GM12864 (cell line): Measurements from ENCODE around the gene TMEM267.

Experiments
- DNase-seq: peaks from one replicate; pipeline ENCODE4 v3.0.0-alpha.2; 2011; ENCODE audit warnings: low read depth
- H3K4me3 ChIP-seq: 2 replicates; pipeline ENCODE4 v1.5.1; 2011; ENCODE audit warnings: mild to moderate bottlenecking, low read depth, low read length, control low read depth
- TF ChIP-seq, protein P1 (sequence below): IDR thresholded peaks from 2 replicates; pipeline ENCODE4 v1.5.1; 2011; ENCODE audit warnings: low read depth, mild to moderate bottlenecking, moderate library complexity, low read length, control low read depth, inconsistent platforms; ENCODE audit errors: missing control alignments

TMEM267 gene

DNA sequence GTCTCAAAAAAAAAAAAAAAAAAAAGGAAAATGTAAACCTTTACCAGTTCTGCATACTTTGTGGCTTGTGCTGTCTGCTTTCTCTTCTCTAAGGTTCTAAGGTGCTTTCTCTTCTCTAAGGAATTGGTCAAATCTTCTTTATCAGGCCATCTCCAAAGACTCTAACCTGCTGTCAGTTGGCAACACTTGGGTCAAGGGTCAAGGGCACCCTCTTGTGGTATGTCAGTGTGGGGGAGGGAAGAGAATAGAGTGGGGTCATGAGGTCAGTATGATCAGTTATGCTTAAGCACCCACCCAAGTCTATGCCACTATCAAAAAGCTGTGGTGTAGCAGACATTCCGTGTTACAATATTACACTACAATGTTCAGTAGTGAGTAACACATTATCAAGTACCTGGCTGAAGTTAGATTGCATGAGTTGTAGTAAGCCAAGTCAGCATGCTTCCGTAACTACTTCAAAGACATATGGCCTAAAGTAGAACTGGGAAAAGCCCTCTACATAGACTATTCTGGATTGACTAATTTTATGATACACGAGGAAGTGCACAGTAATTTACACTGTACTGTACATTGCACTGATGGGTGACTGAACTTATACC is 46.5 kb downstream of the TMEM267 start:
- TF ChIP-seq, protein P1, sequence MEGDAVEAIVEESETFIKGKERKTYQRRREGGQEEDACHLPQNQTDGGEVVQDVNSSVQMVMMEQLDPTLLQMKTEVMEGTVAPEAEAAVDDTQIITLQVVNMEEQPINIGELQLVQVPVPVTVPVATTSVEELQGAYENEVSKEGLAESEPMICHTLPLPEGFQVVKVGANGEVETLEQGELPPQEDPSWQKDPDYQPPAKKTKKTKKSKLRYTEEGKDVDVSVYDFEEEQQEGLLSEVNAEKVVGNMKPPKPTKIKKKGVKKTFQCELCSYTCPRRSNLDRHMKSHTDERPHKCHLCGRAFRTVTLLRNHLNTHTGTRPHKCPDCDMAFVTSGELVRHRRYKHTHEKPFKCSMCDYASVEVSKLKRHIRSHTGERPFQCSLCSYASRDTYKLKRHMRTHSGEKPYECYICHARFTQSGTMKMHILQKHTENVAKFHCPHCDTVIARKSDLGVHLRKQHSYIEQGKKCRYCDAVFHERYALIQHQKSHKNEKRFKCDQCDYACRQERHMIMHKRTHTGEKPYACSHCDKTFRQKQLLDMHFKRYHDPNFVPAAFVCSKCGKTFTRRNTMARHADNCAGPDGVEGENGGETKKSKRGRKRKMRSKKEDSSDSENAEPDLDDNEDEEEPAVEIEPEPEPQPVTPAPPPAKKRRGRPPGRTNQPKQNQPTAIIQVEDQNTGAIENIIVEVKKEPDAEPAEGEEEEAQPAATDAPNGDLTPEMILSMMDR, result no peak
- DNase-seq, result no peak
- H3K4me3 ChIP-seq, result no peak overlapping the region

DNA sequence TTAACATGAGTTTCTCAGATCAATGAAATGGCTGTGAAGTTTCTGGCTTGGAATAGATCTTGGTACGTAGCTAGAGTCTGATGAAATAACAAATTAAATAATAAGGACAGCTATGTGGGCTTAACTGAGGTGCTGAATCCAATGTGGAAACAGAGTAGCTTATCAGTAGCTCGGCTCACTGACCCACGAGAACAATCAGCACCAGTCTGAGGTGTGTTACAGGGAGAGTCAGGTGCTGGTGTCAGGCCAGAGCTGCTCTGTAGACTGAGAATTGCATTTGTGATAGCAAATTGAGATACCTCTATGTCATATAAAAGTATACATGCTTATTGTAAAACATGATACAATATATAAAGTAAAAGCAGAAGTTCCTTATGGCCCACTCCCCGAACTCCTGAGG is 50.3 kb downstream of the TMEM267 start:
- H3K4me3 ChIP-seq, result no peak overlapping the region
- no peak for DNase-seq
- TF ChIP-seq, protein P1, result no peak

DNA sequence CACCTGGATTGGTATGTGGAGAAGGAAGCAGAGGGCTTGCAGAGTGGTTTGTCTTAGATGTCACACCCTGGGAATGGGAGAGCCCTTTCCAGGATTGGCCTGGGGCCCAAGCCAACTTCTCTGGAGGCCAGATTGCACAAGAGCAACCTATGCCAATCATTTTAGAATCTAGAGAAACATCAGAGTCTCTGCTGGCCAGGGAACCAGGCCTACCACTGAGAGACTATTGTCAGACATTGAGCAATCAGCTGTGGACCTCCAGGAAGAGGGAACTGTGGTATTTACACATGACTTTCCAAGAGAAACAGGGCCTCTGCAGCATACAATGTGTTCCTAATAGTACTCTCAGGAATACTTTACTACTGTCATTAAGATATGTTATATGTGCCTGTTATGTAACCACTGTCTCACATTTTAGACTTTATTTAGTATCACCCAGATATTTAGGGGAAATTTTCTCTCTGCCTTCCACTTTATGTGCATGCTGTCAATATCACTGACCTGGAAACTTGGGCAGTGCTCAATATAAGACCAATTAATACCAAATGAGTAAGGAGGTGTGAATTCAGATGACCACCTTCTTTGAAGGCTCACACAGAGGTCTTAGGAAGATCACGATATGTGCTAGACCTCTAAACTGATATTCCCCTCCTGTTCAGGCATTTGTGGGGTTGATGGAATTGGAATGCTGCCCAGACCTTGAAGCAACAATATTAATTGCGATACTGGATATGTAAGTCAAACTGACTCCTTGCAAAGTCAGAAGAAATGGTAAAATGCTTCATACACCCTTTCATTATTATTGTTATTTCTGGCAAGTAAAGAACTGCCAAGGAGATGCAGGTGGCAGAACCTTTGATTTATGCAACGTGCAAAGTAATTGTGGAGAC is 50.9 kb downstream of the TMEM267 start:
- TF ChIP-seq, protein P1, result no peak
- H3K4me3 ChIP-seq, result no peak overlapping the region
- DNase-seq, result no peak

DNA sequence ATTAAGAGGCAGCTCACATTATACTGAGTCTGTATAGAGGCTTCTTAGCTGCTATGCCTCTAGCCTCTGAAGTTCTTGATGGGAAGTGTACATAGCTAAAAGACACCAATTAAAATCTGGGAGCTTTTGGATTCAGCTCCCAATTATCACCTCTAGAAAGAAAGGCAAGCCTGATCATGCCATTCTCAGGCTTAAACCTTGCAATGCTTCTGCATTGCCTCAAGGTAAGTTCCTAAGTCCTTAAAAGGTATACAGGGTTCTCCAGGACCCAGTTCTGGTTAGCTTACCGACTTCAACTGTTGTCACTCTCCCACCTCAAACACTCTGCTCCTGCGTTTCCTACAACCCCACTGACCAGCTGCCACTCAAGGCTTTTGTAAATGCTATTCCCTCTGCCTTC is 54.0 kb downstream of the TMEM267 start:
- TF ChIP-seq, protein P1, result no peak
- H3K4me3 ChIP-seq, result no peak overlapping the region
- no peak for DNase-seq

DNA sequence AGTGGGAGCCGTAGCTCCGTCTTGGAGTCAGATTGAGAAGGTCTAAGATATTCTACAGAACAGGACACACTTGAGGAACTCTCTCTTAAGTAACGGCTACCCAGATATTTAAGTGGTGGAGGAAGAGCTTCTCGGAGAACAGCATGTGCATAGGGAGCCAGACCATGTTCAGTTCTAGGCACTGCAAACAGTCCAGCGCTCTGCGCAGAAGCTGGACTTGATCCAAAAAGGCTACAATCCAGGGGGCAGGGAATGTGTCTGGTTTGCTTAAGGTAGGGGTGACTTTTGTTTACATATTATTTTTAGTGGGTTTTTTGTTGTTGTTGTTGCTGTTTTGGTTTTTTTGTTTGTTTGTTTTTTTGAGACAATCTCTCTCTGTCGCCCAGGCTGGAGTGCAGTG is 54.6 kb downstream of the TMEM267 start:
- TF ChIP-seq, protein P1, result no peak
- DNase-seq, result no peak
- no peak overlapping the region for H3K4me3 ChIP-seq

DNA sequence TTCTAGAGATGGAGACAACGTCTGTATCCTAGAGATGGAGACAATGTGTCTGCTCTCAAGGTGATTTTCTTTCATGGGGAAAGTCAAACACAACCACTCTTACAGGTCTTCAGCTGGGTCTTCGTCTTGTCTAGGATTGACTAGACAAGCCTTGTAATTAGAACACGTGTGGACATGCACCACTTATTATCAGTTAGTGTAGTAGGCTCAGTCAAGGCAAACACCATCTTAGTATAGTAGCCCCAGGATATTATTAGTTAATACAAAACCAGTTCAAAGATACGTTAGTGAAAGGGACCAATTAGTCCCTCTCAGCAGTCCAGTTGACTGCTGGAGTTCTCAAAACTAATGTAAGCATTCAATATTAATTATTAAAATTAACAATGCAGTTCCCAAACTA is 56.4 kb downstream of the TMEM267 start:
- no peak overlapping the region for H3K4me3 ChIP-seq
- TF ChIP-seq, protein P1, result no peak
- DNase-seq, result no peak
